T-cell (primary cell): ENCODE measurements around the gene TSPAN9. TPM values are rescaled to one million over a fixed set of nuclear protein-coding genes. Genes with fewer than 3 reads are reported as not detected.

Source experiments
- ATAC-seq, 4 experiments: fragments of 200-7000 bp in 3 of 4; fragments of 150-1000 bp in 1 of 4; cut with Tn5 transposase; replicated peaks in 1 of 4; 1 replicate in 3 of 4; 2 replicates in 1 of 4; pipeline ENCODE4 v1.10.0; 2021; ENCODE audit warnings: moderate library complexity in 3 of 4, mild to moderate bottlenecking in 2 of 4, moderate number of reproducible peaks in 1 of 4
- CTCF ChIA-PET, 2 donors: fragments of 300-600 bp; sonication (Branson Sonifier 250); formaldehyde crosslinking; loops; one replicate each; lab custom pipeline; 2022; ENCODE audit warnings: antibody characterized with exemption in 2 of 2; lab: Charles Lee
- POLR2A ChIA-PET, 2 donors: fragments of 300-600 bp; sonication (Branson Sonifier 250); formaldehyde crosslinking; loops; one replicate each; lab custom pipeline; 2022; ENCODE audit warnings: antibody characterized with exemption in 2 of 2; lab: Charles Lee
- DNase-seq, 35 experiments: peaks; one replicate each; pipeline versions ENCODE4 v3.0.0 to v3.0.0-alpha.2; 2013 to 2023
- H3K27ac ChIP-seq: one replicate; pipeline ENCODE4 v1.5.1; 2013; ENCODE audit warnings: low read length
- H3K27me3 ChIP-seq, 2 experiments: replicated peaks in 1 of 2; 1 replicate in 1 of 2; 2 replicates in 1 of 2; pipeline versions ENCODE4 v1.6.1 to v1.7.0; 2013; ENCODE audit warnings: low read length in 1 of 2, mixed read lengths in 1 of 2; ENCODE audit not compliant: control insufficient read depth in 2 of 2, insufficient read depth in 2 of 2; ENCODE audit errors: extremely low read depth in 1 of 2
- H3K36me3 ChIP-seq, 2 donors: 1 replicate in 1 of 2; 2 replicates in 1 of 2; pipeline versions ENCODE4 v1.6.1 to v1.7.0; 2013; ENCODE audit warnings: low read length in 1 of 2; ENCODE audit not compliant: control insufficient read depth in 2 of 2, insufficient read depth in 1 of 2; ENCODE audit errors: extremely low read depth in 1 of 2
- H3K4me1 ChIP-seq, 2 experiments: 1 replicate in 1 of 2; 2 replicates in 1 of 2; pipeline versions ENCODE4 v1.6.1 to v1.7.0; 2013; ENCODE audit warnings: low read length in 2 of 2, mixed read lengths in 1 of 2; ENCODE audit not compliant: insufficient read depth in 2 of 2, control insufficient read depth in 1 of 2; ENCODE audit errors: extremely low read depth in 1 of 2
- H3K4me3 ChIP-seq, 2 donors: 1 replicate in 1 of 2; 2 replicates in 1 of 2; pipeline versions ENCODE4 v1.5.1 to v1.7.0; 2013; ENCODE audit warnings: mild to moderate bottlenecking in 2 of 2, low read length in 1 of 2, moderate library complexity in 1 of 2; ENCODE audit not compliant: control insufficient read depth in 1 of 2; ENCODE audit errors: extremely low read depth in 1 of 2
- H3K9me3 ChIP-seq: 2 replicates; pipeline ENCODE4 v1.7.0; 2013
- H3K27ac Mint-ChIP-seq, 2 donors: one replicate each; pipeline ENCODE4 v1.8.0; 2020 to 2021; ENCODE audit warnings: mild to moderate bottlenecking in 2 of 2, mixed read lengths in 2 of 2
- H3K27me3 Mint-ChIP-seq, 2 donors: one replicate each; pipeline ENCODE4 v1.8.0; 2021 to 2022; ENCODE audit warnings: mixed read lengths in 2 of 2
- H3K36me3 Mint-ChIP-seq: one replicate; pipeline ENCODE4 v1.8.0; 2021; ENCODE audit warnings: mixed read lengths
- H3K4me1 Mint-ChIP-seq, 3 donors: one replicate each; pipeline ENCODE4 v1.8.0; 2020 to 2022; ENCODE audit warnings: mixed read lengths in 3 of 3, mild to moderate bottlenecking in 1 of 3
- H3K4me3 Mint-ChIP-seq, 3 donors: one replicate each; pipeline ENCODE4 v1.8.0; 2020 to 2022; ENCODE audit warnings: mild to moderate bottlenecking in 3 of 3, mixed read lengths in 3 of 3, moderate library complexity in 3 of 3
- H3K9me3 Mint-ChIP-seq, 3 donors: one replicate each; pipeline ENCODE4 v1.8.0; 2020 to 2022; ENCODE audit warnings: mixed read lengths in 3 of 3
- WGBS: methylation state at CpG from one replicate; pipeline ENCODE4 v1.1.5; 2013; ENCODE audit warnings: missing lambda C conversion rate; ENCODE audit not compliant: insufficient coverage; 5-methylcytosine and 5-hydroxymethylcytosine counted together
- total RNA-seq, 35 experiments: library from RNA in 6 of 35; stranded (reverse) in 6 of 35; fragments of 120-200 nt in 1 of 35; gene quantifications; one replicate each; pipeline versions ENCODE4 v1.2.1 to v1.2.4 and lab custom pipeline; 2013 to 2026

The TSPAN9 gene
- total RNA-seq, 5 donors from 2014 or later (not counting 1 experiment from before 2014, with no cell fraction given), result 0.56 to 1.1 (median 0.70) TPM

DNA sequence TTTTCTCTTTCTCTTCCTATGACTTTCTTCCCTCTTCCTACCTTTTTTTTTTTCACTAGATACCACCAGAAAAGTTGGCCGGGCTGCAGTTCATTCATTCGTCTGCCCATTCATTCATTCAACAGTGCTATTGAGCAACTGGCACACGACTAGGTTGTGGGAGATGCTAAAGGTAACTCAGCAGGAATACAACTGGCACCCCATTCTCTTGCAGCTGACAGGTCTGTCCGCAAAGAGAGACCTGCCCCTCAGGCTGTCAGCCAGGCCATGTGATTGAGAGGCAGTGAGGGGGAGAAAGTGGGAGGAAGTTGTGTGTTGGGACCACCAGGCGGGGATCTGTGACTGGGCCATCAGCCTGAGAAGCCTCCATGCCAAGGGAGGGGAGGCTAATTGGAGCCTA lies 105.2 kb downstream of the TSPAN9 start:
- no peak overlapping the region for H3K27ac ChIP-seq
- no peaks in the 10 kb centered on the region for H3K36me3 Mint-ChIP-seq
- no peak overlapping the region for H3K4me3 ChIP-seq
- DNase-seq (no peak), ATAC-seq (no peak)
- no peak overlapping the region for H3K4me3 Mint-ChIP-seq
- no peaks in the 10 kb centered on the region for H3K36me3 ChIP-seq
- no peaks in the 10 kb centered on the region for H3K9me3 ChIP-seq
- H3K27ac Mint-ChIP-seq, result no peak overlapping the region
- WGBS, result 48% methylated on average over 2 of the region's 5 CpGs
- peaks cover 2 to 6% (median 4%) of the 10 kb centered on the region in 3 donors for H3K4me1 Mint-ChIP-seq
- H3K27me3 ChIP-seq, result peaks cover 0 to 16% of the 10 kb centered on the region in 2 experiments
- CTCF ChIA-PET, result no interaction called here
- H3K27me3 Mint-ChIP-seq, result peaks cover 19 to 20% of the 10 kb centered on the region in 2 donors
- H3K4me1 ChIP-seq, result no peaks in the 10 kb centered on the region
- H3K9me3 Mint-ChIP-seq, result no peaks in the 10 kb centered on the region
- POLR2A ChIA-PET, result interaction anchor here in 1 of 2 donors (0.6 kb wide), 1 partner anchor 578 kb away, joined by 3 read pairs; no protein-coding TSS in a partner anchor

DNA sequence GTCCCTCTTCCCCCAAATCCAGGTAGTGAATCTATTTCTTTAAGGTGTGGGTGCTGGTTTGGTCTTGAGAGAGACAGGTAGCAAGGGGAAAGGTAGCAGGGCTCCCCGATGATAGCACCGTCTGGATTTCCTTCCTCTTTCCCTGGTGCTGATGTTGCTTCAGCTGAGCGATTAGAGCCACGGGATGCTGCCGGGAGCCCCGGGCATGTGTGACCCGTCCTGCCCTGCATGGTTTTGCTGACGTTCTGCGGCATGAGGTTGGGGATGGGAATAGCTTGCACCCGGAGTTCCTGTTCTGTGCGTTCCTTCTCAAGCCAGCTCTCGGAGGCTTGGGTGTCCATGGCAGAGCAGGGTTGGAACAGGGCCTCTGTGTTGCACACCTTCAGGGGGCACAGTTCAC lies 107.3 kb downstream of the TSPAN9 start:
- H3K27ac Mint-ChIP-seq, result no peak overlapping the region
- no peaks in the 10 kb centered on the region for H3K9me3 Mint-ChIP-seq
- Histone ChIP-seq H3K9me3 (no peaks in the 10 kb centered on the region), H3K27ac (no peak overlapping the region), H3K4me3 (no peak overlapping the region), H3K4me1 (no peaks in the 10 kb centered on the region), H3K27me3 (peaks cover 0 to 10% of the 10 kb centered on the region in 2 experiments), H3K36me3 (no peaks in the 10 kb centered on the region)
- ChIA-PET POLR2A (no interaction called here), CTCF (no interaction called here)
- H3K27me3 Mint-ChIP-seq, result peaks cover 7 to 12% of the 10 kb centered on the region in 2 donors
- DNase-seq (no peak), ATAC-seq (no peak)
- 67% methylated on average over 8 of the region's 12 CpGs for WGBS
- no peaks in the 10 kb centered on the region for H3K36me3 Mint-ChIP-seq
- no peak overlapping the region for H3K4me3 Mint-ChIP-seq
- peaks cover 0 to 2% (median 0%) of the 10 kb centered on the region in 3 donors for H3K4me1 Mint-ChIP-seq

- H3K4me1 Mint-ChIP-seq, result no peaks in the 10 kb centered on the region
- DNase-seq, result no peak
- Histone ChIP-seq H3K4me3 (no peak overlapping the region), H3K9me3 (no peaks in the 10 kb centered on the region), H3K27ac (no peak overlapping the region), H3K36me3 (no peaks in the 10 kb centered on the region), H3K4me1 (no peaks in the 10 kb centered on the region), H3K27me3 (peaks cover 0 to 14% of the 10 kb centered on the region in 2 experiments)
- 82% methylated on average over 9 of the region's 11 CpGs for WGBS
- ATAC-seq, result no peak
- peaks cover 2 to 9% of the 10 kb centered on the region in 2 donors for H3K27me3 Mint-ChIP-seq
- H3K36me3 Mint-ChIP-seq, result no peaks in the 10 kb centered on the region
- CTCF ChIA-PET, result no interaction called here
- POLR2A ChIA-PET, result no interaction called here
- no peaks in the 10 kb centered on the region for H3K9me3 Mint-ChIP-seq
- H3K4me3 Mint-ChIP-seq, result no peak overlapping the region
- H3K27ac Mint-ChIP-seq, result no peak overlapping the region
Observed at GRCh38 chr12:3185260-3185870, 108.2 kb downstream of the TSPAN9 start.

GRCh38 chr12:3186546-3187215 lies 109.5 kb downstream of the TSPAN9 start:
- Mint-ChIP-seq H3K27me3 (peaks cover 2 to 11% of the 10 kb centered on the region in 2 donors), H3K27ac (no peak overlapping the region), H3K36me3 (no peaks in the 10 kb centered on the region), H3K9me3 (no peaks in the 10 kb centered on the region), H3K4me1 (no peaks in the 10 kb centered on the region), H3K4me3 (no peak overlapping the region)
- no peaks in the 10 kb centered on the region for H3K9me3 ChIP-seq
- ATAC-seq (no peak), DNase-seq (no peak)
- ChIA-PET POLR2A (no interaction called here), CTCF (no interaction called here)
- no peaks in the 10 kb centered on the region for H3K4me1 ChIP-seq
- peaks cover 0 to 19% of the 10 kb centered on the region in 2 experiments for H3K27me3 ChIP-seq
- no peaks in the 10 kb centered on the region for H3K36me3 ChIP-seq
- WGBS, result 100% methylated on average over 1 of the region's 6 CpGs
- no peak overlapping the region for H3K4me3 ChIP-seq
- no peak overlapping the region for H3K27ac ChIP-seq

DNA sequence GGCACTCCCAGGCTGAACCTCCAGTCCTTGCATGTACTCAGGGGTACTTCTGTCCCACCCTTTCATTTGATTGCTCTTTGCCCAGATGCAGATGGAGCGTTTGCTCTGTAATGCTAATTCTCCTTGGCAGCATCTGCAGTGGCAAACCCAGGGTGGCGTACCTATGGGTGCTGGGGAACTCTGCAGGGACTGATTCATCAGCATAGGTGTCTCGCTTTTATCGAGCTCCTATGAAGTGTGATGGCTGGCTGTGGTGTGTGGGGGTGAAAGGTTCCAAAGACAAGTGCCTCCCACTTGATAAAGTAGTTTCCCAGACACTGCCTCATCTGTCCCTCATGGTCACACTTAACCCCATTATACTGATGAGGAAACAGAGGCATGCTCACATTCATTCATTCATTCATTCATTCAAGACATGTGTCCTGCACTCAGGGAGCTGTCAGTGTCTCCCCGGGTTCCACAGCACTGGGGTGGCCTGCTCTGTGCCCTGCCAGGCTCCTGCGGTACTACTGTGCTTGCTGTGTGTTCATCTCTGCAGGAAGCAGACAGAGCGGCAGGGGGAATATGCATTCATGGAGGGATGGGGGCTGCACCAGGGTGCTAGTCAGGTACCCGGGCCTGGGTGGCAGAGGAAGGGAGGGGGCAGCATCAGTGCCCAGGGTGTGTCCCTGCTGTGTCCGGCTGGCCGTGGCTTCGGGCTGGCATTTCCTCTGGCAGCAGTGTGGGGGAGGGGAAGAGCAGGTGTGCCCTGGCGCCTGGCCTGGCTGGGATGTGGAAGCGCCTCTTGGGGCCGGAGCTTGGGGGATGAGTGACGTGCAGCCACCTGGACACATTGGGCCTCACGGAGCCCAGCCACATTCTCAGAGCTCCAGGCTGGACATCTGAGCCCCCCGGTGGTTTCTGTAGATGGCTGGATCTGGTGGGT lies 110.9 kb downstream of the TSPAN9 start:
- ChIA-PET POLR2A (no interaction called here), CTCF (no interaction called here)
- peaks cover 0 to 18% of the 10 kb centered on the region in 2 experiments for H3K27me3 ChIP-seq
- Mint-ChIP-seq H3K27ac (no peak overlapping the region), H3K4me3 (no peak overlapping the region), H3K36me3 (no peaks in the 10 kb centered on the region), H3K4me1 (no peaks in the 10 kb centered on the region), H3K27me3 (peaks cover 10 to 17% of the 10 kb centered on the region in 2 donors), H3K9me3 (no peaks in the 10 kb centered on the region)
- WGBS, result 85% methylated on average over 14 of the region's 17 CpGs
- no peak overlapping the region for H3K4me3 ChIP-seq
- H3K27ac ChIP-seq, result no peak overlapping the region
- H3K4me1 ChIP-seq, result no peaks in the 10 kb centered on the region
- no peaks in the 10 kb centered on the region for H3K9me3 ChIP-seq
- no peaks in the 10 kb centered on the region for H3K36me3 ChIP-seq
- DNase-seq (no peak), ATAC-seq (no peak)

DNA sequence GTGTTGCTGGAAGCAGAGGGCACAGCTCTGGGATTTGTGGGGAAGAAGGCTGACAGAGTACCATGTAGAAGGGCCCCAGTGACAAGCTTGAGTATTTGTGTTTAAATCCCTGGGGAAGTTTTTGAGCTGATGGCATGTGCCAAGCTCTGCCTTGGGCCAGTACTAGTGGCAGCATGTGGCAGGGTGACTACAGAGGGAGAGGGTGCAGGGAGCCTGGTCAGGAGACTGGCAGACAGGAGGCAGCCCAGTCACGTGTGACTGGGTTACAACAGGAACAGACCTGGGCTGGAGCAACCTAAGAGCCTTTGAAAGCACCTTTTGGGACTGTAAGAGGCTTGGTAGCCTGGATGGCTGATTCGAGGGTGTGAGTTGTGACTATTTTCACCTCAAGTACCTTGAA lies 112.1 kb downstream of the TSPAN9 start:
- no peaks in the 10 kb centered on the region for H3K4me1 ChIP-seq
- H3K36me3 Mint-ChIP-seq, result no peaks in the 10 kb centered on the region
- no peaks in the 10 kb centered on the region for H3K36me3 ChIP-seq
- H3K27ac ChIP-seq, result no peak overlapping the region
- no peaks in the 10 kb centered on the region for H3K9me3 Mint-ChIP-seq
- ChIA-PET POLR2A (no interaction called here), CTCF (no interaction called here)
- peaks cover 0 to 26% of the 10 kb centered on the region in 2 experiments for H3K27me3 ChIP-seq
- H3K4me3 ChIP-seq, result no peak overlapping the region
- ATAC-seq (no peak), DNase-seq (no peak)
- H3K4me1 Mint-ChIP-seq, result no peaks in the 10 kb centered on the region
- no peaks in the 10 kb centered on the region for H3K9me3 ChIP-seq
- no peak overlapping the region for H3K27ac Mint-ChIP-seq
- WGBS, result 0% methylated on average over 1 of the region's 2 CpGs
- H3K4me3 Mint-ChIP-seq, result no peak overlapping the region
- H3K27me3 Mint-ChIP-seq, result peaks cover 13 to 17% of the 10 kb centered on the region in 2 donors
